Astrocyte (in vitro differentiated cells and primary cell): ENCODE results near the gene KRT80. TPM values are rescaled to one million over a fixed set of nuclear protein-coding genes. Genes with fewer than 3 reads are reported as not detected.

Experiments used
- DNase-seq: peaks from one replicate; pipeline ENCODE4 v3.0.0-alpha.2; 2010; ENCODE audit warnings: low read depth
- FAIRE-seq: peaks from 2 replicates; lab custom pipeline; 2011; peaks lifted over from hg19 to GRCh38; lab: Jason Lieb, UNC
- H2AFZ ChIP-seq: 2 replicates; pipeline ENCODE4 v1.6.0; 2012; ENCODE audit warnings: low read depth, low read length, inconsistent platforms
- H3K27ac ChIP-seq: 2 replicates; pipeline ENCODE4 v1.5.1; 2011; ENCODE audit warnings: low read depth, low read length, inconsistent platforms
- H3K27me3 ChIP-seq: 2 replicates; pipeline ENCODE4 v1.6.0; 2011; ENCODE audit warnings: low read length, inconsistent platforms; ENCODE audit not compliant: insufficient read depth
- H3K36me3 ChIP-seq: 2 replicates; pipeline ENCODE4 v1.5.1; 2011; ENCODE audit warnings: low read length, inconsistent platforms; ENCODE audit not compliant: insufficient read depth
- H3K4me1 ChIP-seq: 2 replicates; pipeline ENCODE4 v1.5.1; 2011; ENCODE audit warnings: low read length, inconsistent platforms; ENCODE audit not compliant: insufficient read depth
- H3K4me2 ChIP-seq: 2 replicates; pipeline ENCODE4 v1.6.0; 2012; ENCODE audit warnings: low read length, inconsistent platforms
- H3K4me3 ChIP-seq: 2 replicates; pipeline ENCODE4 v1.5.1; 2011; ENCODE audit warnings: low read depth, mild to moderate bottlenecking, low read length, inconsistent platforms; ENCODE audit not compliant: insufficient read depth
- H3K79me2 ChIP-seq: 2 replicates; pipeline ENCODE4 v1.6.0; 2012; ENCODE audit warnings: mild to moderate bottlenecking, low read length, inconsistent platforms; ENCODE audit not compliant: insufficient read depth
- H3K9ac ChIP-seq: 2 replicates; pipeline ENCODE4 v1.6.0; 2012; ENCODE audit warnings: mild to moderate bottlenecking, low read length, inconsistent platforms
- H3K9me3 ChIP-seq: 2 replicates; pipeline ENCODE4 v1.5.1; 2012; ENCODE audit warnings: low read depth, mild to moderate bottlenecking, low read length, inconsistent platforms; ENCODE audit not compliant: insufficient read depth
- H4K20me1 ChIP-seq: 2 replicates; pipeline ENCODE4 v1.6.0; 2012; ENCODE audit warnings: low read length, inconsistent platforms; ENCODE audit not compliant: insufficient read depth
- H3K27ac Mint-ChIP-seq: one replicate; pipeline ENCODE4 v1.8.0; 2021; ENCODE audit warnings: mild to moderate bottlenecking, mixed read lengths; ENCODE audit not compliant: unreplicated experiment
- H3K27me3 Mint-ChIP-seq: one replicate; pipeline ENCODE4 v1.8.0; 2021; ENCODE audit warnings: low read depth, mixed read lengths; ENCODE audit not compliant: unreplicated experiment
- H3K36me3 Mint-ChIP-seq: one replicate; pipeline ENCODE4 v1.8.0; 2021; ENCODE audit warnings: low read depth, mixed read lengths; ENCODE audit not compliant: unreplicated experiment
- H3K4me1 Mint-ChIP-seq: one replicate; pipeline ENCODE4 v1.8.0; 2021; ENCODE audit warnings: low read depth, mixed read lengths; ENCODE audit not compliant: unreplicated experiment
- H3K4me3 Mint-ChIP-seq: one replicate; pipeline ENCODE4 v1.8.0; 2021; ENCODE audit warnings: mild to moderate bottlenecking, moderate library complexity, mixed read lengths; ENCODE audit not compliant: unreplicated experiment
- H3K9me3 Mint-ChIP-seq: one replicate; pipeline ENCODE4 v1.8.0; 2021; ENCODE audit warnings: mild to moderate bottlenecking, mixed read lengths; ENCODE audit not compliant: unreplicated experiment
- CTCF ChIP-seq: IDR thresholded peaks from 2 replicates; pipeline ENCODE4 v1.5.1; 2011; ENCODE audit warnings: low read depth, mild to moderate bottlenecking, inconsistent platforms, low read length, moderate library complexity; ENCODE audit not compliant: insufficient read depth
- EZH2 ChIP-seq: IDR thresholded peaks from 2 replicates; pipeline ENCODE4 v1.6.1; 2012; ENCODE audit warnings: mild to moderate bottlenecking, low read length, inconsistent platforms; ENCODE audit not compliant: insufficient read depth
- total RNA-seq: library from RNA; stranded (reverse); gene quantifications from 2 replicates; pipeline ENCODE4 v1.2.1, GENCODE V29; 2021

Gene KRT80
- total RNA-seq, 1 donor from 2014 or later = 3.6 TPM

- Histone ChIP-seq H4K20me1 (no peaks in the 10 kb centered on the region), H2AFZ (no peak overlapping the region), H3K27me3 (no peaks in the 10 kb centered on the region), H3K4me2 (no peak overlapping the region), H3K4me1 (peaks cover 46% of the 10 kb centered on the region), H3K27ac (no peak overlapping the region), H3K36me3 (no peaks in the 10 kb centered on the region), H3K79me2 (no peaks in the 10 kb centered on the region), H3K9me3 (no peaks in the 10 kb centered on the region), H3K4me3 (no peak overlapping the region), H3K9ac (no peak overlapping the region)
- peaks cover 5% of the 10 kb centered on the region for H3K27me3 Mint-ChIP-seq
- H3K36me3 Mint-ChIP-seq = no peaks in the 10 kb centered on the region
- H3K9me3 Mint-ChIP-seq = no peaks in the 10 kb centered on the region
- H3K4me3 Mint-ChIP-seq = no peak overlapping the region
- peaks cover 31% of the 10 kb centered on the region for H3K4me1 Mint-ChIP-seq
- H3K27ac Mint-ChIP-seq = no peak overlapping the region
- FAIRE-seq (no peak), DNase-seq (no peak)
- no peak for TF ChIP-seq CTCF
- no peak for TF ChIP-seq EZH2
Observed at GRCh38 chr12:52179396-52179973, 12.3 kb downstream of the KRT80 start.

DNA sequence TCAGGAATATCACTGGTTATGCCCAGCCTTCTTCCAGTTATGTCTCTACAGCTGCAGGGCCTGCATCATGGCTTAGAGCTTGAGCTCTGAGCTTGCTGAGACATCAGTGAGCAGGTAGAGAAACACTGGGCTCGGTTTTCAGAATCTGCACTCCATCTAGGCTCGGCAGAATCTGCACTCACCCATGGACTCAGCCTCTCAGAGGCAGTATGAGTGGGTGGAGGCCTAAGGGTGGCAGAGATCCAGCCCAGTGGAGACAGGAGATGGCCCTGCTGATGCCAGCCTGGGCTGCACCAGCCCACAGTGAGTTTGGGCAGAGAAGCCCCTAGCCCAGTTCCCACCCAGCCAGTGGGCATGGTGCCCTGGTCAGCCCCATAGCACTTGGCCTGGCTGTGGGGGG lies 12.8 kb downstream of the KRT80 start:
- DNase-seq = no peak
- no peaks in the 10 kb centered on the region for H3K36me3 Mint-ChIP-seq
- no peak for FAIRE-seq
- TF ChIP-seq EZH2 (no peak), CTCF (no peak)
- Histone ChIP-seq H4K20me1 (no peaks in the 10 kb centered on the region), H3K9ac (no peak overlapping the region), H3K4me3 (no peak overlapping the region), H3K79me2 (no peaks in the 10 kb centered on the region), H3K36me3 (no peaks in the 10 kb centered on the region), H3K27ac (no peak overlapping the region), H3K9me3 (no peaks in the 10 kb centered on the region), H3K4me2 (no peak overlapping the region), H2AFZ (no peak overlapping the region), H3K27me3 (no peaks in the 10 kb centered on the region), H3K4me1 (peaks cover 46% of the 10 kb centered on the region)
- H3K4me1 Mint-ChIP-seq = peaks cover 31% of the 10 kb centered on the region
- H3K9me3 Mint-ChIP-seq = no peaks in the 10 kb centered on the region
- H3K27me3 Mint-ChIP-seq = peaks cover 5% of the 10 kb centered on the region
- no peak overlapping the region for H3K4me3 Mint-ChIP-seq
- H3K27ac Mint-ChIP-seq = no peak overlapping the region

- Histone ChIP-seq H3K36me3 (no peaks in the 10 kb centered on the region), H3K9ac (no peak overlapping the region), H3K27ac (no peak overlapping the region), H3K79me2 (no peaks in the 10 kb centered on the region), H3K4me1 (peaks cover 41% of the 10 kb centered on the region), H3K4me2 (no peak overlapping the region), H2AFZ (no peak overlapping the region), H4K20me1 (no peaks in the 10 kb centered on the region), H3K9me3 (no peaks in the 10 kb centered on the region), H3K27me3 (no peaks in the 10 kb centered on the region), H3K4me3 (no peak overlapping the region)
- DNase-seq = no peak
- peaks cover 29% of the 10 kb centered on the region for H3K4me1 Mint-ChIP-seq
- H3K27ac Mint-ChIP-seq = no peak overlapping the region
- H3K4me3 Mint-ChIP-seq = no peak overlapping the region
- no peak for FAIRE-seq
- H3K36me3 Mint-ChIP-seq = no peaks in the 10 kb centered on the region
- H3K27me3 Mint-ChIP-seq = peaks cover 5% of the 10 kb centered on the region
- H3K9me3 Mint-ChIP-seq = no peaks in the 10 kb centered on the region
- no peak for TF ChIP-seq EZH2
- TF ChIP-seq CTCF = no peak
Observed at GRCh38 chr12:52178443-52178842, 13.4 kb downstream of the KRT80 start.
